HEK293 (cell line): ENCODE data around the gene CLEC4A.

ENCODE experiments used
- CTCF ChIA-PET: fragments of 350-600 bp; formaldehyde crosslinking; extraction: SDS; loops from one replicate; lab custom pipeline; 2021; ENCODE audit warnings: antibody characterized with exemption; lab: Yijun Ruan, JAX
- POLR2A ChIA-PET: fragments of 300-600 bp; formaldehyde crosslinking; extraction: SDS; loops from one replicate; lab custom pipeline; 2020; ENCODE audit warnings: antibody characterized with exemption, inconsistent platforms; lab: Yijun Ruan, JAX
- H3K27ac ChIP-seq: fragments of 200-500 bp; sonication (Bioruptor generic); 2 replicates; pipeline ENCODE4 v1.5.1; 2014; ENCODE audit warnings: low read depth, low read length, control low read depth, inconsistent platforms; ENCODE audit errors: extremely low read depth
- H3K36me3 ChIP-seq, 2 experiments: fragments of 200-500 bp in 1 of 2; sonication (Bioruptor generic) in 1 of 2; 1 replicate in 1 of 2; 2 replicates in 1 of 2; pipeline ENCODE4 v1.5.1; 2014 to 2017; ENCODE audit warnings: inconsistent platforms in 2 of 2, low read length in 2 of 2; ENCODE audit not compliant: control insufficient read depth in 2 of 2, insufficient read depth in 1 of 2
- H3K4me1 ChIP-seq: fragments of 200-500 bp; sonication (Bioruptor generic); 2 replicates; pipeline ENCODE4 v1.5.1; 2014; ENCODE audit warnings: mild to moderate bottlenecking, low read length, inconsistent platforms; ENCODE audit not compliant: control insufficient read depth, insufficient read depth
- H3K4me3 ChIP-seq: 2 replicates; pipeline ENCODE4 v1.5.1; 2011; ENCODE audit warnings: low read depth, mild to moderate bottlenecking, control low read depth, low read length, moderate library complexity
- H3K9me3 ChIP-seq: fragments of 200-500 bp; sonication (Bioruptor generic); 2 replicates; pipeline ENCODE4 v1.5.1; 2014; ENCODE audit warnings: low read depth, low read length, inconsistent platforms; ENCODE audit not compliant: control insufficient read depth, insufficient read depth
- BCL11A ChIP-seq: fragments of 450-650 bp; formaldehyde crosslinking; IDR thresholded peaks from 2 replicates; pipeline ENCODE4 v1.5.1; 2016; ENCODE audit warnings: low read depth, missing biosample characterization, missing genetic modification characterization
- GFI1B ChIP-seq: fragments of 450-650 bp; formaldehyde crosslinking; IDR thresholded peaks from 2 replicates; pipeline ENCODE4 v1.5.1; 2016; ENCODE audit warnings: missing biosample characterization, missing genetic modification characterization
- GLI2 ChIP-seq: fragments of 450-650 bp; formaldehyde crosslinking; IDR thresholded peaks from 2 replicates; pipeline ENCODE4; 2017; ENCODE audit warnings: missing biosample characterization, missing genetic modification characterization, low read depth, borderline replicate concordance
- ZNF19 ChIP-seq: fragments of 450-650 bp; formaldehyde crosslinking; IDR thresholded peaks from 2 replicates; pipeline ENCODE4; 2016; ENCODE audit warnings: missing biosample characterization, missing genetic modification characterization, low read depth
- ZNF202 ChIP-seq: fragments of 450-650 bp; formaldehyde crosslinking; IDR thresholded peaks from 2 replicates; pipeline ENCODE4 v1.5.1; 2016; ENCODE audit warnings: missing biosample characterization, missing genetic modification characterization, borderline replicate concordance
- ZNF248 ChIP-seq: fragments of 450-650 bp; formaldehyde crosslinking; IDR thresholded peaks from 2 replicates; pipeline ENCODE4 v1.5.1; 2017; ENCODE audit warnings: missing biosample characterization, missing genetic modification characterization
- ZNF366 ChIP-seq: fragments of 450-650 bp; formaldehyde crosslinking; conservative IDR thresholded peaks from 2 replicates; pipeline ENCODE4 v1.5.1; 2016; ENCODE audit warnings: missing biosample characterization, missing genetic modification characterization
- ZNF394 ChIP-seq: fragments of 450-650 bp; formaldehyde crosslinking; IDR thresholded peaks from 2 replicates; pipeline ENCODE4 v1.5.1; 2016; ENCODE audit warnings: missing biosample characterization, missing genetic modification characterization, mild to moderate bottlenecking, moderate library complexity, borderline replicate concordance
- ZNF433 ChIP-seq: fragments of 450-650 bp; formaldehyde crosslinking; IDR thresholded peaks from 2 replicates; pipeline ENCODE4 v1.5.1; 2016; ENCODE audit warnings: missing biosample characterization, missing genetic modification characterization, low read depth
- ZNF629 ChIP-seq: fragments of 450-650 bp; formaldehyde crosslinking; IDR thresholded peaks from 2 replicates; pipeline ENCODE4 v1.5.1; 2017; ENCODE audit warnings: missing biosample characterization, missing genetic modification characterization
- ZNF654 ChIP-seq: fragments of 450-650 bp; formaldehyde crosslinking; IDR thresholded peaks from 2 replicates; pipeline ENCODE4 v1.5.1; 2016; ENCODE audit warnings: low read depth, missing biosample characterization, missing genetic modification characterization
- ZNF670 ChIP-seq: fragments of 450-650 bp; formaldehyde crosslinking; IDR thresholded peaks from 2 replicates; pipeline ENCODE4 v1.5.1; 2016; ENCODE audit warnings: missing biosample characterization, missing genetic modification characterization, low read depth
- ZNF843 ChIP-seq: fragments of 450-650 bp; formaldehyde crosslinking; IDR thresholded peaks from 2 replicates; pipeline ENCODE4 v1.5.1; 2016; ENCODE audit warnings: missing biosample characterization, missing genetic modification characterization
- ZXDB ChIP-seq: fragments of 450-650 bp; formaldehyde crosslinking; IDR thresholded peaks from 2 replicates; pipeline ENCODE4 v1.5.1; 2016; ENCODE audit warnings: missing biosample characterization, missing genetic modification characterization
- TF ChIP-seq, protein P1 (sequence below): fragments of 450-650 bp; formaldehyde crosslinking; IDR thresholded peaks from 2 replicates; pipeline ENCODE4 v1.5.1; 2017; ENCODE audit warnings: missing biosample characterization, missing genetic modification characterization
- TF ChIP-seq, protein P2 (sequence below): fragments of 450-650 bp; formaldehyde crosslinking; IDR thresholded peaks from 2 replicates; pipeline ENCODE4 v1.5.0; 2017; ENCODE audit warnings: missing biosample characterization, missing genetic modification characterization, borderline replicate concordance
- TF ChIP-seq, protein P3 (sequence below): fragments of 450-650 bp; formaldehyde crosslinking; IDR thresholded peaks from 2 replicates; pipeline ENCODE4 v1.5.1; 2016; ENCODE audit warnings: missing biosample characterization, missing genetic modification characterization
- TF ChIP-seq, protein P4 (sequence below): fragments of 450-650 bp; formaldehyde crosslinking; IDR thresholded peaks from 2 replicates; pipeline ENCODE4 v1.5.1; 2016; ENCODE audit warnings: missing biosample characterization, missing genetic modification characterization
- TF ChIP-seq, protein P5 (sequence below): fragments of 450-650 bp; formaldehyde crosslinking; IDR thresholded peaks from 2 replicates; pipeline ENCODE4 v1.5.1; 2017; ENCODE audit warnings: missing biosample characterization, missing genetic modification characterization
- TF ChIP-seq, protein P6 (sequence below): fragments of 450-650 bp; formaldehyde crosslinking; IDR thresholded peaks from 2 replicates; pipeline ENCODE4 v1.5.1; 2017; ENCODE audit warnings: missing biosample characterization, missing genetic modification characterization
- TF ChIP-seq, protein P7 (sequence below): fragments of 450-650 bp; formaldehyde crosslinking; IDR thresholded peaks from 2 replicates; pipeline ENCODE4 v1.5.1; 2016; ENCODE audit warnings: missing biosample characterization, missing genetic modification characterization

Gene CLEC4A

DNA sequence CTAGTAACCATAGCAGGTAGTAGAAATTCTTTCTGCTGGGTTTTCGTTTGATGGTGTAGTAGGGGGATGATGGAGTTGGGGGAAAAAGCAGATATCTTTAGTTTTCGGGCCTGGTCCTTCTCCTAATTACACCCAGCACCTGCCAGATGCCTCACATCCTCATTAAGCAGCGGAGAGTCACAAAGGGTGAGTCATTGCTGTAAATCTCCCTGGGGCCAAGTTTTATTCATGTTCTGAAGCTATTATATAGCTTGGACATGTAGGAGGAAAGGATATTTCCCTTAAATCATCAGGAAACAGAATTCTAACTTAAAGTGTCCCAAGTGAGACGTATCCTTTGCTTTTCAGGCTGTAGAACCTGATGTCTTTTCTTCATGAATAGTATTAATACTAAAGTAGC is 46.2 kb upstream of the CLEC4A start (continued):
- no peak for TF ChIP-seq BCL11A (tag by site-specific recombination)
- peak; percentile 30; the same call in 1 of the 2 replicates for TF ChIP-seq ZNF843 (tag by site-specific recombination)
- no peak for TF ChIP-seq GFI1B (tag by site-specific recombination)
- 0 out of 2 replicates have a peak, but pooled peaks have one; percentile 16 for TF ChIP-seq ZNF394 (tag by site-specific recombination)
- TF ChIP-seq ZNF433 = no peak
- TF ChIP-seq, protein P1, sequence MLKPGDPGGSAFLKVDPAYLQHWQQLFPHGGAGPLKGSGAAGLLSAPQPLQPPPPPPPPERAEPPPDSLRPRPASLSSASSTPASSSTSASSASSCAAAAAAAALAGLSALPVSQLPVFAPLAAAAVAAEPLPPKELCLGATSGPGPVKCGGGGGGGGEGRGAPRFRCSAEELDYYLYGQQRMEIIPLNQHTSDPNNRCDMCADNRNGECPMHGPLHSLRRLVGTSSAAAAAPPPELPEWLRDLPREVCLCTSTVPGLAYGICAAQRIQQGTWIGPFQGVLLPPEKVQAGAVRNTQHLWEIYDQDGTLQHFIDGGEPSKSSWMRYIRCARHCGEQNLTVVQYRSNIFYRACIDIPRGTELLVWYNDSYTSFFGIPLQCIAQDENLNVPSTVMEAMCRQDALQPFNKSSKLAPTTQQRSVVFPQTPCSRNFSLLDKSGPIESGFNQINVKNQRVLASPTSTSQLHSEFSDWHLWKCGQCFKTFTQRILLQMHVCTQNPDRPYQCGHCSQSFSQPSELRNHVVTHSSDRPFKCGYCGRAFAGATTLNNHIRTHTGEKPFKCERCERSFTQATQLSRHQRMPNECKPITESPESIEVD (tag by site-specific recombination) = peak; percentile 88
- TF ChIP-seq, protein P2, sequence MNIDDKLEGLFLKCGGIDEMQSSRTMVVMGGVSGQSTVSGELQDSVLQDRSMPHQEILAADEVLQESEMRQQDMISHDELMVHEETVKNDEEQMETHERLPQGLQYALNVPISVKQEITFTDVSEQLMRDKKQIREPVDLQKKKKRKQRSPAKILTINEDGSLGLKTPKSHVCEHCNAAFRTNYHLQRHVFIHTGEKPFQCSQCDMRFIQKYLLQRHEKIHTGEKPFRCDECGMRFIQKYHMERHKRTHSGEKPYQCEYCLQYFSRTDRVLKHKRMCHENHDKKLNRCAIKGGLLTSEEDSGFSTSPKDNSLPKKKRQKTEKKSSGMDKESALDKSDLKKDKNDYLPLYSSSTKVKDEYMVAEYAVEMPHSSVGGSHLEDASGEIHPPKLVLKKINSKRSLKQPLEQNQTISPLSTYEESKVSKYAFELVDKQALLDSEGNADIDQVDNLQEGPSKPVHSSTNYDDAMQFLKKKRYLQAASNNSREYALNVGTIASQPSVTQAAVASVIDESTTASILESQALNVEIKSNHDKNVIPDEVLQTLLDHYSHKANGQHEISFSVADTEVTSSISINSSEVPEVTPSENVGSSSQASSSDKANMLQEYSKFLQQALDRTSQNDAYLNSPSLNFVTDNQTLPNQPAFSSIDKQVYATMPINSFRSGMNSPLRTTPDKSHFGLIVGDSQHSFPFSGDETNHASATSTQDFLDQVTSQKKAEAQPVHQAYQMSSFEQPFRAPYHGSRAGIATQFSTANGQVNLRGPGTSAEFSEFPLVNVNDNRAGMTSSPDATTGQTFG (tag by site-specific recombination) = no peak
- peak; percentile 55; the same call in 1 of the 2 replicates for TF ChIP-seq ZNF629 (tag by site-specific recombination)
- peak; percentile 83 for TF ChIP-seq ZNF366 (tag by site-specific recombination)
- 0 out of 2 replicates have a peak, but pooled peaks have one; percentile 16 for TF ChIP-seq ZXDB
- TF ChIP-seq, protein P3, sequence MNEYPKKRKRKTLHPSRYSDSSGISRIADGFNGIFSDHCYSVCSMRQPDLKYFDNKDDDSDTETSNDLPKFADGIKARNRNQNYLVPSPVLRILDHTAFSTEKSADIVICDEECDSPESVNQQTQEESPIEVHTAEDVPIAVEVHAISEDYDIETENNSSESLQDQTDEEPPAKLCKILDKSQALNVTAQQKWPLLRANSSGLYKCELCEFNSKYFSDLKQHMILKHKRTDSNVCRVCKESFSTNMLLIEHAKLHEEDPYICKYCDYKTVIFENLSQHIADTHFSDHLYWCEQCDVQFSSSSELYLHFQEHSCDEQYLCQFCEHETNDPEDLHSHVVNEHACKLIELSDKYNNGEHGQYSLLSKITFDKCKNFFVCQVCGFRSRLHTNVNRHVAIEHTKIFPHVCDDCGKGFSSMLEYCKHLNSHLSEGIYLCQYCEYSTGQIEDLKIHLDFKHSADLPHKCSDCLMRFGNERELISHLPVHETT (tag by site-specific recombination) = 0 out of 2 replicates have a peak, but pooled peaks have one; percentile 59
- TF ChIP-seq ZNF19 = no peak
- TF ChIP-seq, all 188 proteins: peak for 13

DNA sequence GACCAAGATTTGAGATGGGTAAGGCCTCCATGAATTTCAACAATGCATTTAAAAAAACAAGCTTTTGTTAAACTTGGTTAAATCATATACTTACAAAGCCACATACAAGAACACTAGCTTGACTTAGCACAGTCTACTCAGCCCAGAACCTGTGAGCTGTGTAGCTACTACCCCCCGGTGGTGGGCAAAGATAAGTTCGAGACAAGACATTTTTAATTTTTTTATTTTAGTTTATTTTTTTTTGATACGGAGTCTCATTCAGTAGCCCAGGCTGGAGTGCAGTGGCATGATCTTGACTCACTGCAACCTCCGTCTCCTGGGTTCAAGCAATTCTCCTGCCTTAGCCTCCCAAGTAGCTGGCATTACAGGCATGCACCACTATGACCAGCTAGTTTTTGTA is 45.0 kb upstream of the CLEC4A start:
- Histone ChIP-seq H3K4me3 (no peak overlapping the region), H3K4me1 (peaks cover 14% of the 10 kb centered on the region), H3K36me3 (no peaks in the 10 kb centered on the region), H3K9me3 (no peaks in the 10 kb centered on the region), H3K27ac (no peak overlapping the region)
- ChIA-PET POLR2A (interaction anchor here (1.3 to 1.4 kb wide), 2 partner anchors 51 to 145 kb away, joined by 6 read pairs; no protein-coding TSS in a partner anchor), CTCF (interaction anchor here (0.6 to 5.4 kb wide), 28 partner anchors 8 to 564 kb away, joined by 3 to 92 read pairs (median 5); partner anchors contain the start of genes C3AR1 and SLC2A3)
- TF ChIP-seq GLI2 (tag by site-specific recombination) = no peak
- TF ChIP-seq, protein P4, sequence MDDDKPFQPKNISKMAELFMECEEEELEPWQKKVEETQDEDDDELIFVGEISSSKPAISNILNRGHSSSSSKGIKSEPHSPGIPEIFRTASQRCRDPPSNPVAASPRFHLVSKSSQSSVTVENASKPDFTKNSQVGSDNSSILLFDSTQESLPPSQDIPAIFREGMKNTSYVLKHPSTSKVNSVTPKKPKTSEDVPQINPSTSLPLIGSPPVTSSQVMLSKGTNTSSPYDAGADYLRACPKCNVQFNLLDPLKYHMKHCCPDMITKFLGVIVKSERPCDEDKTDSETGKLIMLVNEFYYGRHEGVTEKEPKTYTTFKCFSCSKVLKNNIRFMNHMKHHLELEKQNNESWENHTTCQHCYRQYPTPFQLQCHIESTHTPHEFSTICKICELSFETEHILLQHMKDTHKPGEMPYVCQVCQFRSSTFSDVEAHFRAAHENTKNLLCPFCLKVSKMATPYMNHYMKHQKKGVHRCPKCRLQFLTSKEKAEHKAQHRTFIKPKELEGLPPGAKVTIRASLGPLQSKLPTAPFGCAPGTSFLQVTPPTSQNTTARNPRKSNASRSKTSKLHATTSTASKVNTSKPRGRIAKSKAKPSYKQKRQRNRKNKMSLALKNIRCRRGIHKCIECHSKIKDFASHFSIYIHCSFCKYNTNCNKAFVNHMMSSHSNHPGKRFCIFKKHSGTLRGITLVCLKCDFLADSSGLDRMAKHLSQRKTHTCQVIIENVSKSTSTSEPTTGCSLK (tag by site-specific recombination) = no peak
- no peak for TF ChIP-seq ZNF19
- TF ChIP-seq, protein P5, sequence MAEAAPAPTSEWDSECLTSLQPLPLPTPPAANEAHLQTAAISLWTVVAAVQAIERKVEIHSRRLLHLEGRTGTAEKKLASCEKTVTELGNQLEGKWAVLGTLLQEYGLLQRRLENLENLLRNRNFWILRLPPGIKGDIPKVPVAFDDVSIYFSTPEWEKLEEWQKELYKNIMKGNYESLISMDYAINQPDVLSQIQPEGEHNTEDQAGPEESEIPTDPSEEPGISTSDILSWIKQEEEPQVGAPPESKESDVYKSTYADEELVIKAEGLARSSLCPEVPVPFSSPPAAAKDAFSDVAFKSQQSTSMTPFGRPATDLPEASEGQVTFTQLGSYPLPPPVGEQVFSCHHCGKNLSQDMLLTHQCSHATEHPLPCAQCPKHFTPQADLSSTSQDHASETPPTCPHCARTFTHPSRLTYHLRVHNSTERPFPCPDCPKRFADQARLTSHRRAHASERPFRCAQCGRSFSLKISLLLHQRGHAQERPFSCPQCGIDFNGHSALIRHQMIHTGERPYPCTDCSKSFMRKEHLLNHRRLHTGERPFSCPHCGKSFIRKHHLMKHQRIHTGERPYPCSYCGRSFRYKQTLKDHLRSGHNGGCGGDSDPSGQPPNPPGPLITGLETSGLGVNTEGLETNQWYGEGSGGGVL (tag by site-specific recombination) = no peak
- TF ChIP-seq ZNF670 (tag by site-specific recombination) = no peak
- TF ChIP-seq ZNF248 (tag by site-specific recombination) = no peak
- TF ChIP-seq ZNF202 (tag by site-specific recombination) = no peak
- TF ChIP-seq, protein P6, sequence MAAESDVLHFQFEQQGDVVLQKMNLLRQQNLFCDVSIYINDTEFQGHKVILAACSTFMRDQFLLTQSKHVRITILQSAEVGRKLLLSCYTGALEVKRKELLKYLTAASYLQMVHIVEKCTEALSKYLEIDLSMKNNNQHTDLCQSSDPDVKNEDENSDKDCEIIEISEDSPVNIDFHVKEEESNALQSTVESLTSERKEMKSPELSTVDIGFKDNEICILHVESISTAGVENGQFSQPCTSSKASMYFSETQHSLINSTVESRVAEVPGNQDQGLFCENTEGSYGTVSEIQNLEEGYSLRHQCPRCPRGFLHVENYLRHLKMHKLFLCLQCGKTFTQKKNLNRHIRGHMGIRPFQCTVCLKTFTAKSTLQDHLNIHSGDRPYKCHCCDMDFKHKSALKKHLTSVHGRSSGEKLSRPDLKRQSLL = no peak
- TF ChIP-seq, protein P7, sequence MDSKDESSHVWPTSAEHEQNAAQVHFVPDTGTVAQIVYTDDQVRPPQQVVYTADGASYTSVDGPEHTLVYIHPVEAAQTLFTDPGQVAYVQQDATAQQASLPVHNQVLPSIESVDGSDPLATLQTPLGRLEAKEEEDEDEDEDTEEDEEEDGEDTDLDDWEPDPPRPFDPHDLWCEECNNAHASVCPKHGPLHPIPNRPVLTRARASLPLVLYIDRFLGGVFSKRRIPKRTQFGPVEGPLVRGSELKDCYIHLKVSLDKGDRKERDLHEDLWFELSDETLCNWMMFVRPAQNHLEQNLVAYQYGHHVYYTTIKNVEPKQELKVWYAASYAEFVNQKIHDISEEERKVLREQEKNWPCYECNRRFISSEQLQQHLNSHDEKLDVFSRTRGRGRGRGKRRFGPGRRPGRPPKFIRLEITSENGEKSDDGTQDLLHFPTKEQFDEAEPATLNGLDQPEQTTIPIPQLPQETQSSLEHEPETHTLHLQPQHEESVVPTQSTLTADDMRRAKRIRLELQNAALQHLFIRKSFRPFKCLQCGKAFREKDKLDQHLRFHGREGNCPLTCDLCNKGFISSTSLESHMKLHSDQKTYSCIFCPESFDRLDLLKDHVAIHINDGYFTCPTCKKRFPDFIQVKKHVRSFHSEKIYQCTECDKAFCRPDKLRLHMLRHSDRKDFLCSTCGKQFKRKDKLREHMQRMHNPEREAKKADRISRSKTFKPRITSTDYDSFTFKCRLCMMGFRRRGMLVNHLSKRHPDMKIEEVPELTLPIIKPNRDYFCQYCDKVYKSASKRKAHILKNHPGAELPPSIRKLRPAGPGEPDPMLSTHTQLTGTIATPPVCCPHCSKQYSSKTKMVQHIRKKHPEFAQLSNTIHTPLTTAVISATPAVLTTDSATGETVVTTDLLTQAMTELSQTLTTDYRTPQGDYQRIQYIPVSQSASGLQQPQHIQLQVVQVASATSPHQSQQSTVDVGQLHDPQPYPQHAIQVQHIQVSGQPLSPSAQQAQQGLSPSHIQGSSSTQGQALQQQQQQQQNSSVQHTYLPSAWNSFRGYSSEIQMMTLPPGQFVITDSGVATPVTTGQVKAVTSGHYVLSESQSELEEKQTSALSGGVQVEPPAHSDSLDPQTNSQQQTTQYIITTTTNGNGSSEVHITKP (tag by site-specific recombination) = no peak
- peak; percentile 63 for TF ChIP-seq ZNF654 (tag by site-specific recombination)
